Neural progenitor cell (in vitro differentiated cells): ENCODE measurements around the gene CCR4. TPM values are rescaled to one million over a fixed set of nuclear protein-coding genes. Genes with fewer than 3 reads are reported as not detected.

ENCODE experiments used
- DNase-seq: peaks from one replicate; pipeline ENCODE4 v3.0.0-alpha.2; 2016; ENCODE audit warnings: low spot score
- H2AFZ ChIP-seq: fragments of 200-600 bp; sonication (generic); replicated peaks from 2 replicates; pipeline ENCODE4 v1.6.1; 2016; ENCODE audit warnings: antibody characterized with exemption
- H3F3A ChIP-seq: fragments of 200-600 bp; sonication (generic); 2 replicates; pipeline ENCODE4 v1.6.1; 2016; ENCODE audit warnings: antibody characterized with exemption, low read depth
- H3K27ac ChIP-seq: fragments of 200-600 bp; sonication (generic); 2 replicates; pipeline ENCODE4 v1.5.1; 2016; ENCODE audit warnings: mild to moderate bottlenecking
- H3K27me3 ChIP-seq: fragments of 200-600 bp; sonication (generic); 2 replicates; pipeline ENCODE4 v1.6.1; 2016; ENCODE audit warnings: mild to moderate bottlenecking, moderate library complexity
- H3K36me3 ChIP-seq: fragments of 200-600 bp; sonication (generic); 2 replicates; pipeline ENCODE4 v1.5.1; 2016
- H3K4me1 ChIP-seq: fragments of 200-600 bp; sonication (generic); 2 replicates; pipeline ENCODE4 v1.6.1; 2016; ENCODE audit warnings: mixed run types
- H3K4me2 ChIP-seq: fragments of 200-600 bp; sonication (generic); 2 replicates; pipeline ENCODE4 v1.6.1; 2016
- H3K4me3 ChIP-seq: fragments of 200-600 bp; sonication (generic); 2 replicates; pipeline ENCODE4 v1.5.1; 2016
- H3K79me2 ChIP-seq: fragments of 200-600 bp; sonication (generic); 2 replicates; pipeline ENCODE4 v1.6.1; 2016; ENCODE audit warnings: low read depth
- H3K9ac ChIP-seq: fragments of 200-600 bp; sonication (generic); 2 replicates; pipeline ENCODE4 v1.6.1; 2016
- H3K9me3 ChIP-seq: fragments of 200-600 bp; sonication (generic); 2 replicates; pipeline ENCODE4 v1.5.1; 2016; ENCODE audit warnings: low read depth
- H4K20me1 ChIP-seq: fragments of 200-600 bp; sonication (generic); 2 replicates; pipeline ENCODE4 v1.6.1; 2016; ENCODE audit warnings: low read depth
- H3K27ac Mint-ChIP-seq: 3 replicates; pipeline ENCODE4 v1.8.0; 2021; ENCODE audit warnings: mixed read lengths
- H3K27me3 Mint-ChIP-seq: 2 replicates; pipeline ENCODE4 v1.8.0; 2022; ENCODE audit warnings: low read depth, mild to moderate bottlenecking, inconsistent platforms, moderate library complexity, mixed read lengths; ENCODE audit not compliant: insufficient read depth
- H3K36me3 Mint-ChIP-seq: 3 replicates; pipeline ENCODE4 v1.8.0; 2021; ENCODE audit warnings: mixed read lengths
- H3K4me1 Mint-ChIP-seq: 3 replicates; pipeline ENCODE4 v1.8.0; 2021; ENCODE audit warnings: mixed read lengths
- H3K4me3 Mint-ChIP-seq: 3 replicates; pipeline ENCODE4 v1.8.0; 2021; ENCODE audit warnings: mild to moderate bottlenecking, moderate library complexity, mixed read lengths
- H3K9me3 Mint-ChIP-seq: 3 replicates; pipeline ENCODE4 v1.8.0; 2020; ENCODE audit warnings: mixed read lengths
- EZH2 ChIP-seq: fragments of 200-600 bp; sonication (generic); IDR thresholded peaks from 2 replicates; pipeline ENCODE4 v1.6.1; 2017; ENCODE audit warnings: antibody characterized with exemption, mild to moderate bottlenecking, moderate library complexity
- EZH2phosphoT487 ChIP-seq: fragments of 200-600 bp; sonication (generic); IDR thresholded peaks from 2 replicates; pipeline ENCODE4 v1.6.1; 2017; ENCODE audit warnings: antibody characterized with exemption
- total RNA-seq: library from RNA; depleted of rRNA; stranded (reverse); fragments of >200 nt; gene quantifications from 2 replicates; pipeline ENCODE4 v1.2.3, GENCODE V29; 2015; ENCODE audit warnings: low replicate concordance
- TF ChIP-seq, protein P1 (sequence below): fragments of 200-600 bp; sonication (generic); IDR thresholded peaks from 2 replicates; pipeline ENCODE4 v1.5.1; 2017; ENCODE audit warnings: antibody characterized with exemption, mild to moderate bottlenecking

CCR4 gene
- total RNA-seq, 1 donor from 2014 or later = not detected

DNA sequence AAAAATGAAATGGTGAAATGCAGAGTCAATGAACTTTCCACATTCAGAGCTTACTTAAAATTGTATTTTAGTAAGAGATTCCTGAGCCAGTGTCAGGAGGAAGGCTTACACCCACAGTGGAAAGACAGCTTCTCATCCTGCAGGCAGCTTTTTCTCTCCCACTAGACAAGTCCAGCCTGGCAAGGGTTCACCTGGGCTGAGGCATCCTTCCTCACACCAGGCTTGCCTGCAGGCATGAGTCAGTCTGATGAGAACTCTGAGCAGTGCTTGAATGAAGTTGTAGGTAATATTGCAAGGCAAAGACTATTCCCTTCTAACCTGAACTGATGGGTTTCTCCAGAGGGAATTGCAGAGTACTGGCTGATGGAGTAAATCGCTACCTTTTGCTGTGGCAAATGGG is 3.1 kb downstream of the CCR4 start:
- Mint-ChIP-seq H3K27ac (no peak overlapping the region), H3K4me1 (no peaks in the 10 kb centered on the region), H3K4me3 (no peak overlapping the region), H3K36me3 (no peaks in the 10 kb centered on the region), H3K27me3 (no peaks in the 10 kb centered on the region), H3K9me3 (no peaks in the 10 kb centered on the region)
- Histone ChIP-seq H2AFZ (no peak overlapping the region), H3K4me1 (peaks cover 4% of the 10 kb centered on the region), H4K20me1 (no peaks in the 10 kb centered on the region), H3K4me3 (no peak overlapping the region), H3K27me3 (no peaks in the 10 kb centered on the region), H3K36me3 (no peaks in the 10 kb centered on the region), H3K9me3 (no peaks in the 10 kb centered on the region), H3K27ac (no peak overlapping the region), H3K9ac (no peak overlapping the region), H3K79me2 (no peaks in the 10 kb centered on the region), H3K4me2 (no peak overlapping the region), H3F3A (no peaks in the 10 kb centered on the region)
- DNase-seq = no peak
- TF ChIP-seq, protein P1, sequence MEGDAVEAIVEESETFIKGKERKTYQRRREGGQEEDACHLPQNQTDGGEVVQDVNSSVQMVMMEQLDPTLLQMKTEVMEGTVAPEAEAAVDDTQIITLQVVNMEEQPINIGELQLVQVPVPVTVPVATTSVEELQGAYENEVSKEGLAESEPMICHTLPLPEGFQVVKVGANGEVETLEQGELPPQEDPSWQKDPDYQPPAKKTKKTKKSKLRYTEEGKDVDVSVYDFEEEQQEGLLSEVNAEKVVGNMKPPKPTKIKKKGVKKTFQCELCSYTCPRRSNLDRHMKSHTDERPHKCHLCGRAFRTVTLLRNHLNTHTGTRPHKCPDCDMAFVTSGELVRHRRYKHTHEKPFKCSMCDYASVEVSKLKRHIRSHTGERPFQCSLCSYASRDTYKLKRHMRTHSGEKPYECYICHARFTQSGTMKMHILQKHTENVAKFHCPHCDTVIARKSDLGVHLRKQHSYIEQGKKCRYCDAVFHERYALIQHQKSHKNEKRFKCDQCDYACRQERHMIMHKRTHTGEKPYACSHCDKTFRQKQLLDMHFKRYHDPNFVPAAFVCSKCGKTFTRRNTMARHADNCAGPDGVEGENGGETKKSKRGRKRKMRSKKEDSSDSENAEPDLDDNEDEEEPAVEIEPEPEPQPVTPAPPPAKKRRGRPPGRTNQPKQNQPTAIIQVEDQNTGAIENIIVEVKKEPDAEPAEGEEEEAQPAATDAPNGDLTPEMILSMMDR = no peak
- TF ChIP-seq EZH2 (no peak), EZH2phosphoT487 (no peak)

GRCh38 chr3:32956750-32957570 is 5.5 kb downstream of the CCR4 start:
- Histone ChIP-seq H3K36me3 (no peaks in the 10 kb centered on the region), H3K27me3 (no peaks in the 10 kb centered on the region), H3K27ac (no peak overlapping the region), H3K4me2 (no peak overlapping the region), H2AFZ (no peak overlapping the region), H3K4me3 (no peak overlapping the region), H3K79me2 (no peaks in the 10 kb centered on the region), H3K9me3 (no peaks in the 10 kb centered on the region), H4K20me1 (no peaks in the 10 kb centered on the region), H3K9ac (no peak overlapping the region), H3K4me1 (peaks cover 4% of the 10 kb centered on the region), H3F3A (no peaks in the 10 kb centered on the region)
- Mint-ChIP-seq H3K4me3 (no peak overlapping the region), H3K36me3 (no peaks in the 10 kb centered on the region), H3K27ac (no peak overlapping the region), H3K9me3 (no peaks in the 10 kb centered on the region), H3K27me3 (no peaks in the 10 kb centered on the region), H3K4me1 (no peaks in the 10 kb centered on the region)
- DNase-seq = no peak
- TF ChIP-seq EZH2phosphoT487 = no peak
- TF ChIP-seq, protein P1 = no peak
- no peak for TF ChIP-seq EZH2

DNA sequence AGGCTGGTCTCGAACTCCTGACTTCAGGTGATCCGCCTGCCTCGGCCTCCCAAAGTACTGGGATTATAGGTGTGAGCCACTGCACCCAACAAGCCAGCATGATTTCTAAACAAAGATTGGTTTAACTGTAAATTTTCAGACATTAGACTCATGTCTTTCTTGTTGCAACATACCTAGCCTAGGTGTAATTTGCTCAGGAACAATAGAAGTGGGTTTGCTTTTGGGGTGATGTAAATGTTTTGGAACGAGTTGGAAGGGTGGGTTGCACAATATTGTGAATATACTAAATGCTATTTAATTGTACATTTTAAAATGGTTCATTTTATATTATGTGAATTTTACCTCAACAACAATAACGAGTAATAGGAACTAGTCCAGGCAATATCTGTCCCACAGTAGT is 7.1 kb downstream of the CCR4 start:
- H3K9me3 ChIP-seq = no peaks in the 10 kb centered on the region
- no peaks in the 10 kb centered on the region for H3K9me3 Mint-ChIP-seq
- no peaks in the 10 kb centered on the region for H3K27me3 ChIP-seq
- no peak overlapping the region for H3K4me3 ChIP-seq
- no peak overlapping the region for H2AFZ ChIP-seq
- no peak overlapping the region for H3K27ac ChIP-seq
- H3K79me2 ChIP-seq = no peaks in the 10 kb centered on the region
- no peaks in the 10 kb centered on the region for H3K27me3 Mint-ChIP-seq
- no peak overlapping the region for H3K27ac Mint-ChIP-seq
- H3K9ac ChIP-seq = no peak overlapping the region
- no peaks in the 10 kb centered on the region for H3F3A ChIP-seq
- no peak overlapping the region for H3K4me2 ChIP-seq
- H3K4me1 ChIP-seq = peaks cover 4% of the 10 kb centered on the region
- no peaks in the 10 kb centered on the region for H3K4me1 Mint-ChIP-seq
- no peaks in the 10 kb centered on the region for H4K20me1 ChIP-seq
- no peak overlapping the region for H3K4me3 Mint-ChIP-seq
- H3K36me3 ChIP-seq = no peaks in the 10 kb centered on the region
- DNase-seq = no peak
- TF ChIP-seq EZH2phosphoT487 (no peak), EZH2 (no peak)
- TF ChIP-seq, protein P1 = no peak
- H3K36me3 Mint-ChIP-seq = no peaks in the 10 kb centered on the region
